Panc1 (cell line): Measurements from ENCODE around the gene USO1. TPM values are rescaled to one million over a fixed set of nuclear protein-coding genes. Genes with fewer than 3 reads are reported as not detected.

ENCODE experiments used
- total RNA-seq: library from RNA; stranded (reverse); gene quantifications from one replicate; pipeline ENCODE4 v1.2.1, GENCODE V29; 2021; ENCODE audit not compliant: unreplicated experiment

USO1 gene
- total RNA-seq, 1 experiment from 2014 or later: 50.0 TPM

Other genes starting within 250 kb of the USO1 start
- gene RCHY1, start 210.2 kb upstream of the USO1 start, total RNA-seq: 17.1 TPM
- gene THAP6, start 210.1 kb upstream of the USO1 start, total RNA-seq: 13.9 TPM
- not detected for gene ODAPH, start 168.5 kb upstream of the USO1 start, total RNA-seq
- gene CDKL2, start 94.0 kb upstream of the USO1 start, total RNA-seq: 5.7 TPM
- gene G3BP2, start 51.2 kb upstream of the USO1 start, total RNA-seq: 146 TPM
- not detected for gene PPEF2, start 177.9 kb downstream of the USO1 start, total RNA-seq
- 11.9 TPM for gene NAAA, start 216.4 kb downstream of the USO1 start, total RNA-seq